Right cardiac atrium (tissue), 5 donors: Measurements from ENCODE around the gene PDP2. TPM values are rescaled to one million over a fixed set of nuclear protein-coding genes. Genes with fewer than 3 reads are reported as not detected.

Experiments used
- ATAC-seq, 2 donors: fragments of 200-7000 bp; cut with Tn5 transposase; one replicate each; pipeline versions ENCODE4 v1.8.0 to v1.9.1; 2020; ENCODE audit warnings: moderate library complexity in 2 of 2, mild to moderate bottlenecking in 1 of 2
- DNase-seq, 3 donors: peaks; one replicate each; pipeline ENCODE4 v3.0.0-alpha.2; 2020
- H3K27ac ChIP-seq: one replicate; pipeline ENCODE4 v1.5.1; 2013; ENCODE audit warnings: mild to moderate bottlenecking, low read length, control low read depth, moderate library complexity
- H3K27me3 ChIP-seq: one replicate; pipeline ENCODE4 v1.6.1; 2013; ENCODE audit not compliant: control insufficient read depth, insufficient read depth
- H3K4me1 ChIP-seq: one replicate; pipeline ENCODE4 v1.6.1; 2013; ENCODE audit warnings: low read length; ENCODE audit not compliant: control insufficient read depth, insufficient read depth
- H3K4me3 ChIP-seq: one replicate; pipeline ENCODE4 v1.5.1; 2013; ENCODE audit warnings: low read length, control low read depth
- H3K9me3 ChIP-seq: one replicate; pipeline ENCODE4 v1.6.1; 2013; ENCODE audit warnings: low read length; ENCODE audit not compliant: control insufficient read depth
- WGBS: extraction: QIAGEN DNeasy Blood & Tissue Kit; methylation state at CpG from one replicate; pipeline ENCODE4 v1.1.7; 2013; 5-methylcytosine and 5-hydroxymethylcytosine counted together
- intact Hi-C, 4 donors: fragments of 100-400 bp; cut with DNase I; formaldehyde crosslinking; loops; one replicate each; pipeline versions ENCODE4 v1.11.0 to v1.14.0; 2022 to 2023
- polyA plus RNA-seq: library from polyadenylated mRNA; stranded (reverse); fragments of 200-250 nt; gene quantifications from one replicate; pipeline ENCODE4 v1.2.3, GENCODE V29; 2013
- total RNA-seq, 4 donors: library from RNA; stranded (reverse); fragmentation: NEBNext Ultra II Directional; extraction: Animal tissue kit (Norgen Biotek cat#: 25700); gene quantifications; one replicate each; pipeline ENCODE4 v1.2.1, GENCODE V29; 2021
- donor health status: healthy with polysubstance abuse.
- donor health status: DM: no; HTN: yes; CAD: no.
- donor health status: DM: no; HTN: no; CAD: no.
- donor health status: DM: no; HTN: yes; CAD: no; lungs with severe emphysema.
- donor health status: DM: yes; HTN: yes; CAD: no.

PDP2 gene
- total and polyA plus RNA-seq, 5 donors, result 2.1 to 4.4 (median 4.0) TPM

GRCh38 chr16:66937725-66938337, 57.5 kb downstream of the PDP2 start:
- intact Hi-C loops, result no loop called here
- peaks cover 3% of the 10 kb centered on the region for H3K4me1 ChIP-seq

GRCh38 chr16:66939366-66939765, 59.1 kb downstream of the PDP2 start:
- Histone ChIP-seq H3K27me3 (no peaks in the 10 kb centered on the region), H3K4me1 (no peaks in the 10 kb centered on the region), H3K4me3 (no peak overlapping the region), H3K27ac (no peak overlapping the region), H3K9me3 (no peaks in the 10 kb centered on the region)
- ATAC-seq (no peak), DNase-seq (no peak)
- intact Hi-C loops, result no loop called here

More at GRCh38 chr16:66937725-66938337, 57.5 kb downstream of the PDP2 start:
- Histone ChIP-seq H3K9me3 (no peaks in the 10 kb centered on the region), H3K27me3 (no peaks in the 10 kb centered on the region), H3K27ac (no peak overlapping the region), H3K4me3 (no peak overlapping the region)
- DNase-seq, result peak in 1 of 3 donors; percentile 48
- ATAC-seq, result no peak
- WGBS, result 90% methylated on average over 10 of the region's 10 CpGs

- peak in 1 of 3 donors; percentile 48 for DNase-seq
Measured at GRCh38 chr16:66940236-66940635, 59.9 kb downstream of the PDP2 start.

More at GRCh38 chr16:66940236-66940635, 59.9 kb downstream of the PDP2 start:
- Histone ChIP-seq H3K9me3 (no peaks in the 10 kb centered on the region), H3K4me3 (no peak overlapping the region), H3K27me3 (no peaks in the 10 kb centered on the region), H3K4me1 (no peaks in the 10 kb centered on the region), H3K27ac (no peak overlapping the region)
- WGBS, result 93% methylated on average over 16 of the region's 16 CpGs
- intact Hi-C loops, result loop anchor here in 1 of 4 donors (10.0 kb wide), 1 partner anchor 45 kb away; no protein-coding TSS in a partner anchor
- ATAC-seq, result no peak

Other genes starting within 250 kb of the PDP2 start
- gene CMTM4, start 183.8 kb upstream of the PDP2 start, total RNA-seq, result 10 to 100 TPM; 13.2 to 15.9 (median 14.6) TPM
- 7.9 TPM for gene CMTM4, start 183.8 kb upstream of the PDP2 start, polyA plus RNA-seq
- 100 to 1,000 TPM in 1 of 4 donors, 10 to 100 TPM in 3; 73.1 to 110 (median 94.2) TPM for gene DYNC1LI2, start 128.9 kb upstream of the PDP2 start, total RNA-seq
- gene DYNC1LI2, start 128.9 kb upstream of the PDP2 start, polyA plus RNA-seq, result 42.0 TPM
- gene TERB1, start 78.9 kb upstream of the PDP2 start, total RNA-seq, result under 1 TPM in 1 of 4 donors, not detected in 3; 0.22 TPM
- gene TERB1, start 78.9 kb upstream of the PDP2 start, polyA plus RNA-seq, result not detected
- 10 to 100 TPM; 30.9 to 35.6 (median 32.6) TPM for gene NAE1, start 49.5 kb upstream of the PDP2 start, total RNA-seq
- gene NAE1, start 49.5 kb upstream of the PDP2 start, polyA plus RNA-seq, result 26.2 TPM
- not detected for gene CA7, start 36.1 kb upstream of the PDP2 start, total RNA-seq
- gene CA7, start 36.1 kb upstream of the PDP2 start, polyA plus RNA-seq, result not detected
- under 1 TPM; 0.38 to 0.97 (median 0.65) TPM for gene CDH16, start 38.4 kb downstream of the PDP2 start, total RNA-seq
- 0.50 TPM for gene CDH16, start 38.4 kb downstream of the PDP2 start, polyA plus RNA-seq
- gene RRAD, start 45.0 kb downstream of the PDP2 start, total RNA-seq, result 100 to 1,000 TPM; 135 to 299 (median 142) TPM
- gene RRAD, start 45.0 kb downstream of the PDP2 start, polyA plus RNA-seq, result 375 TPM
- gene CIAO2B, start 53.9 kb downstream of the PDP2 start, total RNA-seq, result 100 to 1,000 TPM in 2 of 4 donors, 10 to 100 TPM in 2; 82.8 to 104 (median 100) TPM
- 239 TPM for gene CIAO2B, start 53.9 kb downstream of the PDP2 start, polyA plus RNA-seq
- gene CES2, start 55.0 kb downstream of the PDP2 start, total RNA-seq, result 10 to 100 TPM; 32.4 to 47.6 (median 37.1) TPM
- gene CES2, start 55.0 kb downstream of the PDP2 start, polyA plus RNA-seq, result 46.1 TPM
- 1 to 10 TPM in 2 of 4 donors, under 1 TPM in 2; 0.88 to 1.3 (median 0.98) TPM for gene CES3, start 80.8 kb downstream of the PDP2 start, total RNA-seq
- 0.48 TPM for gene CES3, start 80.8 kb downstream of the PDP2 start, polyA plus RNA-seq
- 10 to 100 TPM; 11.1 to 21.5 (median 12.1) TPM for gene CES4A, start 108.1 kb downstream of the PDP2 start, total RNA-seq
- gene CES4A, start 108.1 kb downstream of the PDP2 start, polyA plus RNA-seq, result 10.3 TPM
- 10 to 100 TPM; 23.7 to 39.3 (median 29.6) TPM for gene CBFB, start 148.6 kb downstream of the PDP2 start, total RNA-seq
- 15.7 TPM for gene CBFB, start 148.6 kb downstream of the PDP2 start, polyA plus RNA-seq
- 10 to 100 TPM; 11.4 to 11.8 (median 11.6) TPM for gene PHAF1, start 229.4 kb downstream of the PDP2 start, total RNA-seq
- gene PHAF1, start 229.4 kb downstream of the PDP2 start, polyA plus RNA-seq, result 7.1 TPM